ENCODE results near the gene PTPRF. TPM values are rescaled to one million over a fixed set of nuclear protein-coding genes. Genes with fewer than 3 reads are reported as not detected.

PTPRF gene
- total RNA-seq, 3 donors from 2014 or later (not counting 1 experiment from before 2014, with no cell fraction given): 0.12 to 1.9 TPM; not detected in 1

DNA sequence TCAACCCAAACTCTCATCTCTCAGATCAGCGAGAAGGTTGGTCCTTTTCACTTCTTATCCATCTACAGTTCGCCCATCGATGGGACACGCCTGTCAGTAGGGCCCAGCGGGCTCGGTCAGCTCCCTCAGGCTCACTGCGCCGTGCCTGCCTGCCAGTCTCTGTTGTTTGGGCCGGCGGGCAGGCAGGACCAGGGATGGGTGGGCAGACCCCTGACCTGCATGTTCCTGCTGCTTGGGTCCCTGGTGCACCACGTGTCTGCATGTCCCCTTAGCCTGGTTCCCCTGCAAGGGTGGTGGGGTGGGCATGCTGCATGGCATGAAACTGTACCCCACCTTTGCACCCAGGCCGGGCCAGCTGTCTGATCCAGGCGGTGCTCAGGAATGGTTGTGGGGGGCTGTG lies 52.4 kb downstream of the PTPRF start:
- no peaks in the 10 kb centered on the region for H3K9me3 ChIP-seq (ENCODE audit: control insufficient read depth, insufficient read depth, low read length)
- no peak overlapping the region for H3K4me3 ChIP-seq (ENCODE audit: low read length)
- no peak for DNase-seq
- H3K27ac ChIP-seq (ENCODE audit: low read length): no peak overlapping the region
- TF ChIP-seq, protein P1, sequence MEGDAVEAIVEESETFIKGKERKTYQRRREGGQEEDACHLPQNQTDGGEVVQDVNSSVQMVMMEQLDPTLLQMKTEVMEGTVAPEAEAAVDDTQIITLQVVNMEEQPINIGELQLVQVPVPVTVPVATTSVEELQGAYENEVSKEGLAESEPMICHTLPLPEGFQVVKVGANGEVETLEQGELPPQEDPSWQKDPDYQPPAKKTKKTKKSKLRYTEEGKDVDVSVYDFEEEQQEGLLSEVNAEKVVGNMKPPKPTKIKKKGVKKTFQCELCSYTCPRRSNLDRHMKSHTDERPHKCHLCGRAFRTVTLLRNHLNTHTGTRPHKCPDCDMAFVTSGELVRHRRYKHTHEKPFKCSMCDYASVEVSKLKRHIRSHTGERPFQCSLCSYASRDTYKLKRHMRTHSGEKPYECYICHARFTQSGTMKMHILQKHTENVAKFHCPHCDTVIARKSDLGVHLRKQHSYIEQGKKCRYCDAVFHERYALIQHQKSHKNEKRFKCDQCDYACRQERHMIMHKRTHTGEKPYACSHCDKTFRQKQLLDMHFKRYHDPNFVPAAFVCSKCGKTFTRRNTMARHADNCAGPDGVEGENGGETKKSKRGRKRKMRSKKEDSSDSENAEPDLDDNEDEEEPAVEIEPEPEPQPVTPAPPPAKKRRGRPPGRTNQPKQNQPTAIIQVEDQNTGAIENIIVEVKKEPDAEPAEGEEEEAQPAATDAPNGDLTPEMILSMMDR (IDR thresholded peaks at IDR 0.05): no peak
- Mint-ChIP-seq H3K4me3 (no peak overlapping the region), H3K9me3 (no peaks in the 10 kb centered on the region), H3K4me1 (no peaks in the 10 kb centered on the region), H3K36me3 (no peaks in the 10 kb centered on the region), H3K27ac (no peak overlapping the region), H3K27me3 (ENCODE audit: low read depth in 2 of 2) (no peaks in the 10 kb centered on the region)
- no peaks in the 10 kb centered on the region for H3K36me3 ChIP-seq (ENCODE audit: control insufficient read depth, insufficient read depth, low read length)
- H3K4me1 ChIP-seq (ENCODE audit: control insufficient read depth, insufficient read depth, low read length): no peaks in the 10 kb centered on the region
- ATAC-seq: no peak
- intact Hi-C loops (cut with micrococcal nuclease): no loop called here
- no peaks in the 10 kb centered on the region for H3K27me3 ChIP-seq (ENCODE audit: control insufficient read depth, insufficient read depth, low read length)
- WGBS (ENCODE audit: insufficient coverage): 90% methylated on average over 13 of the region's 13 CpGs

DNA sequence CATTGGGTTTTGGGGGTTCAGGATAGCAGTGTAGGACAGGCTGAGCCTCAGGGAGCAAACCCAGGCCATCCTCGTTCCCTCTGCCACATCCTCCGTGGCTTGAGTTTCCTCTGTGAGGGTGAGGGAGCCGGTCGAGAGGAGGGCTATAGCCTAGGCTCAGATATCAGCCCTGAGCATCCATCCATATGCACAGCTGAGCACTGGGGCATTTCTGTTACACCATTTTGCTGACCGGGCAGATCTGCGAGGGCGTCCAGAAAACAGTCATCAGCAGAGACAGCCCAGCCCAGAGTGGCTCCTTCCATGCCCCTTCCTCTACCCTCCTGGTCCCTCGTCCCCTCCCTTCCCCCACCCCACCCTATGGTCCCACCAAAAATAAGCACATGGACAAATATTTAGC lies 53.5 kb downstream of the PTPRF start:
- DNase-seq: no peak
- Mint-ChIP-seq H3K36me3 (no peaks in the 10 kb centered on the region), H3K27me3 (ENCODE audit: low read depth in 2 of 2) (no peaks in the 10 kb centered on the region), H3K27ac (no peak overlapping the region), H3K4me3 (no peak overlapping the region), H3K4me1 (no peaks in the 10 kb centered on the region), H3K9me3 (no peaks in the 10 kb centered on the region)
- no peak overlapping the region for H3K4me3 ChIP-seq (ENCODE audit: low read length)
- H3K27me3 ChIP-seq (ENCODE audit: control insufficient read depth, insufficient read depth, low read length): no peaks in the 10 kb centered on the region
- TF ChIP-seq, protein P1 (IDR thresholded peaks at IDR 0.05): no peak
- intact Hi-C loops (cut with micrococcal nuclease): no loop called here
- H3K4me1 ChIP-seq (ENCODE audit: control insufficient read depth, insufficient read depth, low read length): no peaks in the 10 kb centered on the region
- WGBS (ENCODE audit: insufficient coverage): 60% methylated on average over 8 of the region's 8 CpGs
- no peak overlapping the region for H3K27ac ChIP-seq (ENCODE audit: low read length)
- H3K36me3 ChIP-seq (ENCODE audit: control insufficient read depth, insufficient read depth, low read length): no peaks in the 10 kb centered on the region
- no peaks in the 10 kb centered on the region for H3K9me3 ChIP-seq (ENCODE audit: control insufficient read depth, insufficient read depth, low read length)
- ATAC-seq: no peak

DNA sequence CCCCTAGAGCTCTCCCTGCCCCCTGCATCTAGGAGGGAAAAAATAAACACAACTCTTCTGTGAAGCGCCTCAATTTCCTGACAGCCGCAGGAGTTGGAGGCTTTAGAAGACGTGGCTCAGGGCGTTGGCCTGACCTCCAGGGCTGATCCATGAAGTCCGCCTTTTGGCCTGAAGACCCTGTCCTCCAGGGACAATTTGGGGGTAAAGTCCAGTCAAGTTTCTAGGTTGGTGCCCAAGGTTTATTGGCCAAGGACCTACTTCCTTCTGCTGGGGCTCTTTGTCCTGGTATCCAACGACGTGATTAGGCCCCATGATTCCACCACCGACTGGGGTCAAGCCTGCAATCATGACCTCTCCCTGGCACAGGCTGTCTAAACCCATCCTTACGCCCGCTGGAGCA lies 54.9 kb downstream of the PTPRF start:
- DNase-seq (no peak), ATAC-seq (no peak)
- Mint-ChIP-seq H3K4me3 (no peak overlapping the region), H3K9me3 (no peaks in the 10 kb centered on the region), H3K27me3 (ENCODE audit: low read depth in 2 of 2) (no peaks in the 10 kb centered on the region), H3K4me1 (no peaks in the 10 kb centered on the region), H3K36me3 (no peaks in the 10 kb centered on the region), H3K27ac (no peak overlapping the region)
- Histone ChIP-seq H3K27ac (ENCODE audit: low read length) (no peak overlapping the region), H3K27me3 (ENCODE audit: control insufficient read depth, insufficient read depth, low read length) (no peaks in the 10 kb centered on the region), H3K9me3 (ENCODE audit: control insufficient read depth, insufficient read depth, low read length) (no peaks in the 10 kb centered on the region), H3K36me3 (ENCODE audit: control insufficient read depth, insufficient read depth, low read length) (no peaks in the 10 kb centered on the region), H3K4me1 (ENCODE audit: control insufficient read depth, insufficient read depth, low read length) (no peaks in the 10 kb centered on the region), H3K4me3 (ENCODE audit: low read length) (no peak overlapping the region)
- 93% methylated on average over 10 of the region's 10 CpGs for WGBS (ENCODE audit: insufficient coverage)
- intact Hi-C loops (cut with micrococcal nuclease): no loop called here
- TF ChIP-seq, protein P1 (IDR thresholded peaks at IDR 0.05): no peak

DNA sequence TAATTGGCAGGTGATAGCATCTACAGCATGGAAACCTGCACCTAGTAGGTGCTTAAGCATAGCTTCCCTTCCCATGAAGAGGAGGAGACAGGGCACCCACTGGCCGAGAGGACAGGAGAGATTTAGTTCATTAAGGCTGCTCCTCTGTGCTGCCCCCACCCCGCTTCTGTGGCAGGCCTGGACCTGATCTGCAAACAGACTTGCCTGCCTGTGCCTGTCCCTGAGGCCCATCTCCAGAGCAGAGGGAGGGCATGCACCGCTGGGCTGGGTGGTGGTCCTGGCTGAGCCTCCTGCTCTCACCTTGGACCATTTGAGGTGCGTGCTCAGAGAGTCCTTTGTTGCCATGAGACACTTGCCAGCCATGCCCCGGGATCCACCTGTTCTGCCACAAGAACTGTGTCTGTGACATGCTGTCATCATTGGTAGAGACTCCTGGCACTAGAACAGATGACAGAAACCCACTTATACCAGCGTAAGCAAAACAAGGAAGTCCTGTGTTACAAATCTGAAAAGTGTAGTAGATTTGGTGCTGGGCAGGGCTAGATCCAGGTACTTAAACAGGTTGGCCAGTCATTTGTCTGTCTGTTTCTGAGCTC lies 55.6 kb downstream of the PTPRF start:
- no peaks in the 10 kb centered on the region for H3K27me3 ChIP-seq (ENCODE audit: control insufficient read depth, insufficient read depth, low read length)
- Mint-ChIP-seq H3K27ac (no peak overlapping the region), H3K9me3 (no peaks in the 10 kb centered on the region), H3K27me3 (ENCODE audit: low read depth in 2 of 2) (no peaks in the 10 kb centered on the region), H3K36me3 (no peaks in the 10 kb centered on the region), H3K4me3 (no peak overlapping the region), H3K4me1 (no peaks in the 10 kb centered on the region)
- no peaks in the 10 kb centered on the region for H3K36me3 ChIP-seq (ENCODE audit: control insufficient read depth, insufficient read depth, low read length)
- DNase-seq: no peak
- no peaks in the 10 kb centered on the region for H3K9me3 ChIP-seq (ENCODE audit: control insufficient read depth, insufficient read depth, low read length)
- ATAC-seq: no peak
- H3K4me3 ChIP-seq (ENCODE audit: low read length): no peak overlapping the region
- no peak overlapping the region for H3K27ac ChIP-seq (ENCODE audit: low read length)
- 81% methylated on average over 6 of the region's 6 CpGs for WGBS (ENCODE audit: insufficient coverage)
- H3K4me1 ChIP-seq (ENCODE audit: control insufficient read depth, insufficient read depth, low read length): no peaks in the 10 kb centered on the region
- TF ChIP-seq, protein P1 (IDR thresholded peaks at IDR 0.05): no peak
- intact Hi-C loops (cut with micrococcal nuclease): no loop called here
